BJ (cell line): Measurements from ENCODE around the gene CXCL10. TPM values are rescaled to one million over a fixed set of nuclear protein-coding genes. Genes with fewer than 3 reads are reported as not detected.

ENCODE experiments used
- CTCF ChIA-PET: fragments of 350-600 bp; formaldehyde crosslinking; extraction: SDS; loops from one replicate; lab custom pipeline; 2021; ENCODE audit warnings: antibody characterized with exemption, inconsistent platforms; lab: Yijun Ruan, JAX
- POLR2A ChIA-PET: fragments of 300-600 bp; sonication (Branson Sonifier 250); formaldehyde crosslinking; extraction: SDS; loops from one replicate; lab custom pipeline; 2021; ENCODE audit warnings: antibody characterized with exemption; lab: Charles Lee
- DNase-seq: peaks from one replicate; pipeline ENCODE4 v3.0.0-alpha.2; 2011; ENCODE audit warnings: low read depth
- H3K27me3 ChIP-seq: 2 replicates; pipeline ENCODE4 v1.6.0; 2011; ENCODE audit warnings: low read length; ENCODE audit not compliant: control insufficient read depth, insufficient read depth
- H3K36me3 ChIP-seq: 2 replicates; pipeline ENCODE4 v1.5.1; 2011; ENCODE audit warnings: low read length; ENCODE audit not compliant: control insufficient read depth, insufficient read depth
- H3K4me3 ChIP-seq: 2 replicates; pipeline ENCODE4 v1.5.1; 2011; ENCODE audit warnings: low read depth, mild to moderate bottlenecking, control low read depth, low read length
- polyA plus RNA-seq: library from polyadenylated mRNA; depleted of rRNA; stranded (reverse); fragments of >200 nt; gene quantifications from 2 replicates; pipeline ENCODE4 v1.2.3, GENCODE V29; 2011
- TF ChIP-seq, protein P1 (sequence below): IDR thresholded peaks from 2 replicates; pipeline ENCODE4 v1.5.1; 2011; ENCODE audit warnings: low read depth, mild to moderate bottlenecking, control low read depth, inconsistent platforms, low read length, moderate library complexity; ENCODE audit not compliant: insufficient read depth

Gene CXCL10
- polyA plus RNA-seq, 1 experiment: not detected

GRCh38 chr4:76024065-76024464 lies 768 bp upstream of the CXCL10 start:
- ChIA-PET POLR2A (no interaction called here), CTCF (interaction anchor here (1.0 to 1.1 kb wide), 2 partner anchors 11 to 28 kb away, joined by 3 to 4 read pairs; no protein-coding TSS in a partner anchor)
- TF ChIP-seq, protein P1, sequence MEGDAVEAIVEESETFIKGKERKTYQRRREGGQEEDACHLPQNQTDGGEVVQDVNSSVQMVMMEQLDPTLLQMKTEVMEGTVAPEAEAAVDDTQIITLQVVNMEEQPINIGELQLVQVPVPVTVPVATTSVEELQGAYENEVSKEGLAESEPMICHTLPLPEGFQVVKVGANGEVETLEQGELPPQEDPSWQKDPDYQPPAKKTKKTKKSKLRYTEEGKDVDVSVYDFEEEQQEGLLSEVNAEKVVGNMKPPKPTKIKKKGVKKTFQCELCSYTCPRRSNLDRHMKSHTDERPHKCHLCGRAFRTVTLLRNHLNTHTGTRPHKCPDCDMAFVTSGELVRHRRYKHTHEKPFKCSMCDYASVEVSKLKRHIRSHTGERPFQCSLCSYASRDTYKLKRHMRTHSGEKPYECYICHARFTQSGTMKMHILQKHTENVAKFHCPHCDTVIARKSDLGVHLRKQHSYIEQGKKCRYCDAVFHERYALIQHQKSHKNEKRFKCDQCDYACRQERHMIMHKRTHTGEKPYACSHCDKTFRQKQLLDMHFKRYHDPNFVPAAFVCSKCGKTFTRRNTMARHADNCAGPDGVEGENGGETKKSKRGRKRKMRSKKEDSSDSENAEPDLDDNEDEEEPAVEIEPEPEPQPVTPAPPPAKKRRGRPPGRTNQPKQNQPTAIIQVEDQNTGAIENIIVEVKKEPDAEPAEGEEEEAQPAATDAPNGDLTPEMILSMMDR: no peak
- DNase-seq: no peak
- H3K4me3 ChIP-seq: no peak overlapping the region
- H3K27me3 ChIP-seq: peaks cover 13% of the 10 kb centered on the region
- no peaks in the 10 kb centered on the region for H3K36me3 ChIP-seq

GRCh38 chr4:76022677-76023076 lies 620 bp downstream of the CXCL10 start:
- TF ChIP-seq, protein P1: no peak
- CTCF ChIA-PET: no interaction called here
- no peak overlapping the region for H3K4me3 ChIP-seq
- POLR2A ChIA-PET: no interaction called here
- DNase-seq: no peak
- H3K27me3 ChIP-seq: peaks cover 8% of the 10 kb centered on the region
- H3K36me3 ChIP-seq: no peaks in the 10 kb centered on the region

- no peak for DNase-seq
- Histone ChIP-seq H3K36me3 (no peaks in the 10 kb centered on the region), H3K27me3 (peaks cover 8% of the 10 kb centered on the region), H3K4me3 (no peak overlapping the region)
- TF ChIP-seq, protein P1: no peak
- ChIA-PET CTCF (interaction anchor here (0.6 kb wide), 1 partner anchor 86 kb away, joined by 3 read pairs; no protein-coding TSS in a partner anchor), POLR2A (no interaction called here)
Observed at GRCh38 chr4:76022031-76022430, 1.3 kb downstream of the CXCL10 start.

DNA sequence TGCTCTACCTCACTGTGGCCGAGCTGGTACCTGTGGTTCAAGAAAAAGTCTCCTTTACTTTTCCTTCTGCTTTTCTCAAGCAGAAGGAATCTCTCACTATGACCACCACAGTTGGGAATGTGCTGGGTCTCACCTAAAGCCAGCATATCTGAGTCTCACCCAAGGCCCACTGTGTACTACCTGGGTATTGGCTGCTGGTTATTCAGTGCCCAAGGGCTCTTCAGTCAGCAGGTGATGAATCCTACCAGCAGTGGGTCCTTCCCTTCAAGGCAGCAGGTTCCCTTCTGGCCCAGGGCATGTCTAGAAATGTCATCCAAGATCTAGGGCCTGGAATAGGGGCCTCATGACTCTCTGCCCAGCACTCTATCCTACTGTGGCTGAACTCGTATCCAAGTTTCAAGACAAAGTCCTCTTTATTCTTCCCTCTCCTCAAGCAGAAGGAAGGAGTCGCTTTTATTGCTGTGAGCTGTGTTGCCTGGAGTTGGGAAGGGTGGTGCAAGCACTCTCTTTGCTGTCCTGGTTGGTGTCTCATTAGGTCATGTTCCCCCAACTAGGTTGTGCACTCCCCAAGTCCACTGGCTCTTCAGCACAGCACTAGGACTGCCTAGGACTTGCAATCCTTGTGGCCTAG lies 6.1 kb downstream of the CXCL10 start:
- TF ChIP-seq, protein P1: no peak
- ChIA-PET CTCF (no interaction called here), POLR2A (no interaction called here)
- no peak overlapping the region for H3K4me3 ChIP-seq
- H3K27me3 ChIP-seq: peaks cover 2% of the 10 kb centered on the region; the same call in 1 of the 2 replicates
- H3K36me3 ChIP-seq: no peaks in the 10 kb centered on the region
- DNase-seq: no peak

- ChIA-PET CTCF (interaction anchor here (1.2 kb wide), 1 partner anchor 10 kb away, joined by 5 read pairs; no protein-coding TSS in a partner anchor), POLR2A (no interaction called here)
- Histone ChIP-seq H3K36me3 (no peaks in the 10 kb centered on the region), H3K4me3 (no peak overlapping the region), H3K27me3 (no peaks in the 10 kb centered on the region)
- TF ChIP-seq, protein P1: no peak
- DNase-seq: no peak
Observed at GRCh38 chr4:76016393-76016792, 6.9 kb downstream of the CXCL10 start.
